CD4-positive, alpha-beta T cell treated with Interleukin-17A for 4 hours (primary cell): ENCODE results near the gene BRPF3.

Experiments
- DNase-seq: peaks from one replicate; pipeline ENCODE4 v3.0.0-alpha.2; 2020; ENCODE audit warnings: mixed read lengths

The BRPF3 gene

GRCh38 chr6:36235309-36235708 is 38.8 kb downstream of the BRPF3 start:
- DNase-seq: no peak

- DNase-seq: no peak
Observed at GRCh38 chr6:36235862-36236261, 39.3 kb downstream of the BRPF3 start.

- no peak for DNase-seq
Observed at GRCh38 chr6:36239774-36240173, 43.2 kb downstream of the BRPF3 start.

GRCh38 chr6:36241728-36242127 is 45.2 kb downstream of the BRPF3 start:
- DNase-seq: no peak

GRCh38 chr6:36242161-36242560 is 45.6 kb downstream of the BRPF3 start:
- no peak for DNase-seq

GRCh38 chr6:36242626-36243025 is 46.1 kb downstream of the BRPF3 start:
- DNase-seq: no peak

GRCh38 chr6:36243562-36244212 is 47.1 kb downstream of the BRPF3 start:
- DNase-seq: no peak

GRCh38 chr6:36244641-36245280 is 48.2 kb downstream of the BRPF3 start:
- no peak for DNase-seq

- DNase-seq: peak; percentile 30
Observed at GRCh38 chr6:36245572-36246061, 49.1 kb downstream of the BRPF3 start.

- DNase-seq: no peak
Observed at GRCh38 chr6:36246506-36247268, 50.1 kb downstream of the BRPF3 start.

- no peak for DNase-seq
Observed at GRCh38 chr6:36247693-36248092, 51.1 kb downstream of the BRPF3 start.

- no peak for DNase-seq
Observed at GRCh38 chr6:36248980-36249379, 52.4 kb downstream of the BRPF3 start.

- no peak for DNase-seq
Observed at GRCh38 chr6:36249536-36249935, 53.0 kb downstream of the BRPF3 start.

GRCh38 chr6:36252005-36252404 is 55.5 kb downstream of the BRPF3 start:
- no peak for DNase-seq

- DNase-seq: no peak
Observed at GRCh38 chr6:36263390-36264000, 67.0 kb downstream of the BRPF3 start.

GRCh38 chr6:36265744-36266143 is 69.2 kb downstream of the BRPF3 start:
- DNase-seq: no peak

GRCh38 chr6:36266913-36267644 is 70.5 kb downstream of the BRPF3 start:
- DNase-seq: no peak

- no peak for DNase-seq
Observed at GRCh38 chr6:36267731-36268477, 71.4 kb downstream of the BRPF3 start.

- DNase-seq: no peak
Observed at GRCh38 chr6:36268478-36269275, 72.1 kb downstream of the BRPF3 start.

- no peak for DNase-seq
Observed at GRCh38 chr6:36269834-36270705, 73.5 kb downstream of the BRPF3 start, which contains the start of gene PNPLA1. TSS of gene PNPLA1 (plus strand) at chr6:36270060. CDS start at chr6:36270460, 400 bp downstream.
